Activated T-cell treated with anti-CD3 and anti-CD28 coated beads, Interleukin-2, amount 50 U/mL, for 24 hours (primary cell): ENCODE measurements around the gene ABHD12B.
"Not testable (repeated sequence)": the region's sequence is repeated elsewhere in the genome, so short reads cannot be mapped to it uniquely, and the experiment has no call there.

Experiments
- DNase-seq: peaks from one replicate; pipeline ENCODE4 v3.0.0-alpha.2; 2020
- H3K27ac Mint-ChIP-seq: 2 replicates; pipeline ENCODE4 v1.8.0; 2020; ENCODE audit warnings: mild to moderate bottlenecking, mixed read lengths
- H3K27me3 Mint-ChIP-seq: 2 replicates; pipeline ENCODE4 v1.8.0; 2020; ENCODE audit warnings: mixed read lengths
- H3K36me3 Mint-ChIP-seq: 2 replicates; pipeline ENCODE4 v1.8.0; 2020; ENCODE audit warnings: low read depth, mixed read lengths
- H3K4me1 Mint-ChIP-seq: 2 replicates; pipeline ENCODE4 v1.8.0; 2020; ENCODE audit warnings: low read depth, mixed read lengths
- H3K4me3 Mint-ChIP-seq: 2 replicates; pipeline ENCODE4 v1.8.0; 2020; ENCODE audit warnings: mild to moderate bottlenecking, moderate library complexity, mixed read lengths
- H3K9me3 Mint-ChIP-seq: 2 replicates; pipeline ENCODE4 v1.8.0; 2020; ENCODE audit warnings: mixed read lengths

The ABHD12B gene

DNA sequence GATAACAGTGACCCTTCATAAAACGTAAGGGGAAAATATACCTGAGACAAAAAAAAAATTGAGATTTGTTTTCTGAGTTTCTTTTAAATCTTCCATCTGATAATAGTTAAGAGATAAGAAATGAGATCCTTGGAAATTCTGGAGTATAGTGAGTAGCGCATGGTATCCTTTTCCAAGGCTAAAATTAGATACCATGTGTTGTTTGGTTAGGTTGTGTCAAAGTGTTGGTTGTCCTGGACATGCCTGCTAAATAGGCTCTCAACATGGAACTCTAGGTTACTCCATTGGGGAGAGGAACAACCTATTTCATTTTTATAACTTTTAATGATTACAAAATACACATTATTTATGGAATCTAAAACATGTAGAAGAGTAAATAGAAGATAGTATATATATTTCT is 57.7 kb downstream of the ABHD12B start:
- no peaks in the 10 kb centered on the region for H3K4me1 Mint-ChIP-seq
- no peak overlapping the region for H3K4me3 Mint-ChIP-seq
- H3K36me3 Mint-ChIP-seq: no peaks in the 10 kb centered on the region
- H3K27ac Mint-ChIP-seq: no peak overlapping the region
- H3K27me3 Mint-ChIP-seq: peaks cover 25% of the 10 kb centered on the region
- no peak for DNase-seq
- H3K9me3 Mint-ChIP-seq: no peaks in the 10 kb centered on the region

DNA sequence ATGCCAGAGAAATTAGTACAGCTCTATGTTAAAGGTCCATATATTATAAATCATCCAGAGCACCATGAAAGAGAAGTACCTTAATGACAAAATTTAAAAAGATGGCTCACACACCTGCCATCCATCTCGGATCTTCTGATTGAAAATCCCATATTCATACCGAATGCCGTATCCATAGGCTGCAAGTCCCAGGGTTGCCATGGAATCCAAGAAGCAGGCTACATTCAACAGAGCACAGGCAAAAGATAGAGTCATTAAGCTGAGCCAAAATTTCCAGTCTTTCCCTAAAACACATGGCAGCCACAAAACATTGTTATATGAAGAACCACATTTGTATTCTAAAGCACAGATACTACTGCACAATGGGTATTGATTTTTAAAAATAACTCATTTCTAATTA is 59.7 kb downstream of the ABHD12B start:
- no peak for DNase-seq
- H3K36me3 Mint-ChIP-seq: no peaks in the 10 kb centered on the region
- no peaks in the 10 kb centered on the region for H3K4me1 Mint-ChIP-seq
- peaks cover 29% of the 10 kb centered on the region for H3K27me3 Mint-ChIP-seq
- H3K27ac Mint-ChIP-seq: no peak overlapping the region
- no peaks in the 10 kb centered on the region for H3K9me3 Mint-ChIP-seq
- no peak overlapping the region for H3K4me3 Mint-ChIP-seq

DNA sequence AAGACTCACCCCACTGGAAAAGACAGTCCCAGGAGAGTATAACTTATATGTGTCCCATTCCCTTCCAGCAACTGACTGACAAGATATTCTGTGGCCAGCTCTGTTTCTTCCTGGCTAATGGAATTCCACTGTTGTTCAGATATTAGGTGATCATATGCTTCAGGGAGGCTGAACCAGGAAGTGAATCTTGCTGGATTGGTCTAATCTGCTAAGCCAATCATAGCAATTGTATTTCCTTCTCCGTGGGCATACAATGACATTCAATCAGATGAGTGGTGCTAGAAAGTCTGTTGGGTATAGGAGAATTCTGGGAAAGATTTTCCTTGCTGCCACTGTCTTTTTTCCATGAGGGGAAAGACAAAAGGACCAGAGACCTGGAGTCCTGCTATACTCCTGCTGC is 60.3 kb downstream of the ABHD12B start:
- Mint-ChIP-seq H3K9me3 (no peaks in the 10 kb centered on the region), H3K4me3 (no peak overlapping the region), H3K27me3 (peaks cover 29% of the 10 kb centered on the region), H3K4me1 (no peaks in the 10 kb centered on the region), H3K36me3 (no peaks in the 10 kb centered on the region), H3K27ac (no peak overlapping the region)
- DNase-seq: no peak

DNA sequence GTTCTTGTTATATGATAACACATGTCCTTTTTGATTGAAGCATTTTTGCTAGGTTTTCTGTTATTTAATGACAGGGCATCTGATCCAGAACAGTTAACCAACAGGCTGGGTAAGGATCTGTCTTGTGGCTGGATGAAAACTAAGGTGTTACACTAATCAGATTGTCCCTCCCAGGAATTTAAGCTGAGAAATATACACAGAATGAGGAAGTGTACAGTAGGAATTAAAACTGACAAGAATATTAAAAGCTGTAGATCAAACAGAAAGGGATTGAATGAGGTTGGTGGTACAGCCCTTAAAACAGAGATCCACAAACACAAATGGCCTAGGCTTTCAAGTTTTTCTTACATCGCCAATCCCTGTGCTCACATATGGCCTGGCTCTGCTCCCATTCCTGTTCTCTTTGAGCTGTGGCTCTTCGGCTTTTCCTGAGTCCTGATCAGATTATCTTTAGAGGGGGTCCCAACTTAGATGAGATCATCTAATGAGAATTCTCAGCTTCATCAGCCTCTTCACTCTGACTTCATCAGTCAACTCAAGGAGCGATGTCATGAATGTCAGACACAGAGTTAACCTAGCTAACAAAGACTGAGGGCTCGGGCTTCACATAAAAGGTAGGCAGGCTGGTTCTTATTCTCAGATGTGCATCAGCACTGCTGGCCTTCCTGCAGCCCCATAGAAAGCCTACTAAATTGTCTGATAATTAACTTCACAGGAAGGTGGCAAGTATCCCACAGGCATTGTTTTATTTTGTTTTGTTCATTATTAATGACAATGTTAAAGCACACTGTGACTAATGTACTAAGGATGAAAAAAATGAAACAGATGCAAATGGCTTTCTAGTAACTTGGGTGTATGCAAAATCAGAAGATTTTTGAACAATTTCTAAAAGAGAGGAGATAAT is 61.0 kb downstream of the ABHD12B start:
- no peak for DNase-seq
- Mint-ChIP-seq H3K4me3 (no peak overlapping the region), H3K36me3 (no peaks in the 10 kb centered on the region), H3K9me3 (no peaks in the 10 kb centered on the region), H3K27me3 (peaks cover 33% of the 10 kb centered on the region), H3K27ac (no peak overlapping the region), H3K4me1 (no peaks in the 10 kb centered on the region)

DNA sequence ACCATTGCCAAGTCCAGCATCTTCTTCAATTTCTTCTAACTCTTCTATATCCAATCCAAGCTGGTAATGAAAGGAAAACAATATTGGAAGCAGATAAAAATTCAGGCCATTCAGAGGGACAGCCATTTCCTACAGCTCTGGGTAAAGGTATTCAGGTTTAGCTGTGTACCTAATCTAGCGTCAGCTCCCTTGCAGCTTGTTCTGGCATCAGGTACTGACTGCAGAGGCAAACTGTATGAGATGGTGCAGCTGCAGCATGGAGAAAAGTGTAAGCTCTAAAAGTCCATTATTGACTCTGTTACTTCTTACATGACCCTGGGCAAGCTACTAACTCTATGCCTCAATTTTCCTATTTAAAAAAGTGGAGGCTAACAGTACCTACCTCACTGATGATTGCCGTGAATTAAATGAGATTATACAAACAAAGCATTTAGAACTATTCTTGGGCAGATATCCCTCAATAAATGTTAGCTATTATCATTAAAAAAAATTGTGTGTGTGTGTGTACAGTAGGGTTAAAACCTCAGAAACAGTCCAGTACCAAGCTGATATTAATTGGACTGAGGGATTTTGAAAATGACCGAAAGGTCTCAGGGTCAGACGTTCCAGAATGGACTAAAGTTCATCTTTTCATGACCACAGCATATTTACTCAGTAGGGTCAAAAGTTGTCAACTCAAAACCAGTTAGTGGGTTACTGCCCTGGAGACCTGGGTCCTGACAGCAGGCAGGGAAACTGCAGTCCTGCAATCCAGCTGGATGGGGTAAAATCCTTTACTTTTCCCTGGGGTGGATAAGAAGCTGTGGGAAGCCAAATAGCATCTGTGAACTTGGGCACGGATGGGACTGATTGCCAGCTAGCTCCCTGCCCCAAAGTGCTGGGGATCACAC is 63.5 kb downstream of the ABHD12B start:
- Mint-ChIP-seq H3K27ac (no peak overlapping the region), H3K36me3 (no peaks in the 10 kb centered on the region), H3K4me3 (no peak overlapping the region), H3K27me3 (peaks cover 28% of the 10 kb centered on the region), H3K9me3 (no peaks in the 10 kb centered on the region), H3K4me1 (no peaks in the 10 kb centered on the region)
- no peak for DNase-seq

DNA sequence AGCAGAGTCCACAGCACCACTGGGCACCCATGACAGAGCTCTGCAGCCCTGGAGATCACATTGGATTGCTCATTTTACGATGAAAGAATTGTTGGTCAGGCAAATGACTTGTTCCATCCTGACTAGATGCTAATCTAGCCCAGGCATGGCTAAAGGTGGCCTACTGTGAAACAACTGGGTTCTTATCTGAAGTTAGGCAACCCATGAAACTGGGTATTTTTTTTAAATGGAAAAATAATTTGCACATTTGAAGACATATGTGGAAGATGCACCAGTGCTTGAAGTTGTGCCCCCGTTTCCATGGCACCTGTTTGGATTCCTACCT is 64.1 kb downstream of the ABHD12B start:
- Mint-ChIP-seq H3K4me1 (no peaks in the 10 kb centered on the region), H3K9me3 (no peaks in the 10 kb centered on the region), H3K4me3 (no peak overlapping the region)

DNA sequence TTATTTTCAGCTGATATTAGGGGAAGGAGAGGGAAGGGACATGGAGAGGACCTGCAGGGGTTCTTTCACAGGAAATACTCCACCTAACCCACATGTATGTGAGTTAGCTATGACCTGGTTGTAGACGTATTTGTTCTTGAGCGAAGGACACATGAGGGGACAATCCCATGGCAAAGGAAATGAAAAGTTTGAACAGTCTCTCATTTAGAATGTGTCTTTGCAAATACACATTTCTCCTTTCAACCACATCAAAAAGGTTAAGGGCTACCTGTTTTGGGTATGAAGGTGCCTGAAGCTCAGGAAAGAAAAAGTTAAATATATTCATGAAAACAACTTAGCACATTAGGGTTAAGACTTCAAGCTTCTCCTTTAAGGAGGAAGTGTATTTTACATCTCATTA is 65.0 kb downstream of the ABHD12B start:
- no peak for DNase-seq
- no peaks in the 10 kb centered on the region for H3K36me3 Mint-ChIP-seq
- no peaks in the 10 kb centered on the region for H3K4me1 Mint-ChIP-seq
- H3K27me3 Mint-ChIP-seq: peaks cover 37% of the 10 kb centered on the region
- H3K4me3 Mint-ChIP-seq: no peak overlapping the region
- H3K27ac Mint-ChIP-seq: no peak overlapping the region
- no peaks in the 10 kb centered on the region for H3K9me3 Mint-ChIP-seq

More for the DNA sequence above, 64.1 kb downstream of the ABHD12B start:
- Mint-ChIP-seq H3K27ac (no peak overlapping the region), H3K36me3 (no peaks in the 10 kb centered on the region), H3K27me3 (peaks cover 31% of the 10 kb centered on the region)
- no peak for DNase-seq

DNA sequence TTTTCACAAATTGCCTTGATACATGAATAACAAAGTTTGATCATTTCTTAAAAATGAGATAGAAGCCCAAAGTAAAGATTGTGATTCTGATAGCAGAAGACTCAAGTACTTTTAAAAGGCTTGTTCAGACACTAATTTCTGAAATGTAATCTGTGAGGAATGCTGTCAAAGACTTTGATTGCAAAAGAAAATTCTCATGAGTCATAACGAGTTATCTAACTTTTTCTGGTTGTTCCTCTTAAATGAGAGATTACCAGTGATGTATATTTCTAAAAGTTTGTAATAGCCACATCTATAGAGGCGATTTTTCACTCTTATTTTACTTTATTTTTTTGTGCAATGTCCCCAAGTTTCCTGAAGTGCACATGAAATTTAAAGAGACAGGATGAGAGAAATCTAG is 65.5 kb downstream of the ABHD12B start:
- no peak for DNase-seq
- H3K27ac Mint-ChIP-seq: no peak overlapping the region
- H3K27me3 Mint-ChIP-seq: peaks cover 36% of the 10 kb centered on the region
- H3K4me1 Mint-ChIP-seq: no peaks in the 10 kb centered on the region
- no peak overlapping the region for H3K4me3 Mint-ChIP-seq
- no peaks in the 10 kb centered on the region for H3K36me3 Mint-ChIP-seq
- no peaks in the 10 kb centered on the region for H3K9me3 Mint-ChIP-seq

DNA sequence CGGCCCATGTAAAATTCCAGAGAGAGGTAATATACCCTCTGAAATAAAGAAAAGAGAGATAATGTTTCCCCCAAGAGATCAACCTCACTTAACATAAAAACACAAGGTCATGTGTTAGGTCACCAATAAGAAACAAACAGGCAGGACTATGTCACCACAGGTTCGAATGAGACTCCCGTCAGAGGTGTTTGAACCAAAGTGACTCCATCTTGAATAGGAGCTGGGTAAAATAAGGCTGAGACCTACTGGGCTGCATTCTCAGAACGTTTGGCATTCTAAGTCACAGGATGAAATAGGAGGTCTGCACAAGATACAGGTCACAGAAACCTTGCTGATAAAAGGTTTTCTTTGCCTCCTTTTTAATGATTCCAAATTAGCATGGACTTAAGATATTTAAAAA is 65.9 kb downstream of the ABHD12B start:
- H3K27ac Mint-ChIP-seq: no peak overlapping the region
- no peaks in the 10 kb centered on the region for H3K9me3 Mint-ChIP-seq
- no peaks in the 10 kb centered on the region for H3K36me3 Mint-ChIP-seq
- H3K4me3 Mint-ChIP-seq: no peak overlapping the region
- peaks cover 35% of the 10 kb centered on the region for H3K27me3 Mint-ChIP-seq
- DNase-seq: no peak
- H3K4me1 Mint-ChIP-seq: no peaks in the 10 kb centered on the region

DNA sequence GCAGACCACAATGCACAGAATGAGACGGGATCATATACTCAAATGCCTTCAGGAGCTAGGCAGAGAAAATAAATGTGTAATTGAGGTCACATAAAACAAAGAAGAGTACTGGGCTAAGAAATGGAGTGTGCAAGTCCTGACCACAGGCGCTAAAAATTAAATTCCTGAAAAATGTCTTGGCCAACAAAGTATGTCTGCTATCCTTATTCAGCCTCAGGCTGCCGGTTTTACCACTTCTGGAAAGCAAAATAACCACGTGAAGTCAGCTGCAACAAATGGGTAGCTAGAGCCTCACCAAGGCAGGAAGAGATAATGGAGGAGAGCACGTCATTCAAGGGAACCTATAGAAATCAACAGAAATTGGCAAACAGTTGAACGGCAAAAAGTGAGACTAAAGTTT is 69.3 kb downstream of the ABHD12B start:
- Mint-ChIP-seq H3K27ac (no peak overlapping the region), H3K4me1 (peaks cover 14% of the 10 kb centered on the region), H3K9me3 (no peaks in the 10 kb centered on the region), H3K27me3 (peaks cover 42% of the 10 kb centered on the region), H3K36me3 (no peaks in the 10 kb centered on the region), H3K4me3 (no peak overlapping the region)
- no peak for DNase-seq

DNA sequence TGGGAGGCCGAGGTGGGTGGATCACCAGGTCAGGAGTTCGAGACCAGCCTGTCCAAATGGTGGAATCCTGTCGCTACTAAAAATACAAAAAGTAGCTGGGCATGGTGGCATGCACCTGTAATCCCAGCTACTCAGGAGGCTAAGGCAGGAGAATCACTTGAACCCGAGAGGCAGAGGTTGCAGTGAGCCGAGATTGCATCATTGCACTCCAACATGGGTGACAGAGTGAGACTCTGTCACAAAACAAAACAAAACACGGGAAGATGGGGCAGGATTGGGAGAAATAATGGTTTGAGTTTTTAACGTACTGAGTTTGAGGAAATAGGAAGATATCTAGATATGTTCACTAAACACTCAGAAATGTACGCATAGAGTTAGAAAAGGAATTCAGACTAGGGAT is 69.8 kb downstream of the ABHD12B start:
- H3K9me3 Mint-ChIP-seq, DNase-seq, H3K27ac Mint-ChIP-seq, H3K36me3 Mint-ChIP-seq, H3K4me3 Mint-ChIP-seq: not testable (repeated sequence)
- Mint-ChIP-seq H3K27me3 (peaks cover 42% of the 10 kb centered on the region), H3K4me1 (peaks cover 14% of the 10 kb centered on the region)

DNA sequence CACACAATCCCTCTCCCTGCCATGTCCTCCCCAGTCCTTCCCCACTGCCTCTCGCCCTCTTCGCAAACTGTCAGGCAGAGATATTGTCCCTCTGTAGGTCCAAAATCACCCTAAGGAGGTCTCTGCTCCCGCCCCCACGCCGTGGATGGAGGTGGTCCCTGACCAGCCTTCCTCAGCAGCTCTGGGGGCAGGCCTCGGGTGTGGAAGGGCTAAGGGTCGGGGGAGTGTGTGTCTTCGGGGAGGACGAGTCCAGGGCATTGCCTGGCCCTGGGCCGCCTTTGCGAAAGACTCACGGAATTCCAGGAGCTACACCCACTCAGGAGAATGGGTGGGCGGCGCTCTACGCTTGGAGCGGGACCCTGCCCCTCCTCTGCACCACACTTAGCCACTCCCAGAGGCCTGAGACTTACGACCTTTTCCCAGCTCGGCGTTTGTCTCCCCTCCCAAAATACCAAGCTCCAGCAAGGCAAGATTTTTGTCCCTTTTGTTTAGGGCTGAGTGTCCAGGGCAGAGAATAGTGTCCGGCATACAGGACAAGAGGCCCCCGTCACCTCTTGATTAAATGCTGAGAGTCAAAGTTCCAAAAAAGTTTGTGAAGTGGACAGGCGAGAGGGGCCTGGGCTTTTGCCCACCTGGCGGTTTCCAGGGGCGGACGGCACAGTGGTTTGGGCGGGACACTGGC is 71.5 kb downstream of the ABHD12B start:
- H3K9me3 Mint-ChIP-seq: no peaks in the 10 kb centered on the region
- H3K36me3 Mint-ChIP-seq: no peaks in the 10 kb centered on the region
- peaks cover 14% of the 10 kb centered on the region for H3K4me1 Mint-ChIP-seq
- DNase-seq: no peak
- peak overlapping the region; percentile 69 for H3K4me3 Mint-ChIP-seq
- no peak overlapping the region for H3K27ac Mint-ChIP-seq
- H3K27me3 Mint-ChIP-seq: peaks cover 40% of the 10 kb centered on the region

DNA sequence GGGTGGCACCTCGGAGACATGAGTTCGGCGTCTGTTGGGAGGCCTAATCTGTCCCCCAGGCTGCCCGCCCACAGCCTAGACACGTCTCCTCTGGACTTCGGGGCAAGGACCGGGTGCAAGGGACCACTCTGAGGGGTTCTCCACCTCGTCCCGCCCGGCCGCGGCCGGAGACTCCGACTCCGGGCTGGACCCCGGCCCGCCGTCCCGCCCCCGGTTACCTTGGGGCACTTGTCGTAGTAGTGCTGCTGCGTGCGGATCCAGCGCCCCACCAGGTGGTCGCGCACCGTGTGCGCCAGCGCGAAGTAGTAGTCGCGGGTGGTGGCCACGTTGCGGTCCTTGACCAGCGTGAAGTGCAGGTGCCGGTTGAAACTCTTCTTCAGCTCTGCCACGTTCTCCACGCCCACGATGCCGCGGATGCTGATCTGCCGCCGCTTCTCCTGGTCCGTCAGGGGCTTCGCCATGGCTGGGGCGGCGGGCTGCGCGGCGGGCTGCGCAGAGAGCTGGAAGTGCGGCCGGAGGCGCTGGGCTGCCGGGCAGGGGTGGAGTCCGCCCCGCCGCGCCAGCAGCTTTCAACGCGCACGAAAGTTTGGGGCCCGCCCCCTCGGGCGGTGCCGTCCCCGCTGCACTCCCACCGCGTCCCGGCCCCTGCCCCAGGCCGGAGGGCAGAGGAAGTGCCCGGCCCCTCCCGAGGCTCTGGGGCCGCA is 72.2 kb downstream of the ABHD12B start, which contains the start of gene PYGL:
Gene PYGL, minus strand, starts transcription at position 541 of the 704 bp plus-strand sequence. Its CDS starts 80 bp downstream, at position 461.
- Mint-ChIP-seq H3K4me3 (peak within 1 kb of the TSS; percentile 80), H3K9me3 (no peaks in the 10 kb centered on the region), H3K4me1 (peaks cover 14% of the 10 kb centered on the region), H3K36me3 (no peaks in the 10 kb centered on the region), H3K27me3 (peaks cover 40% of the 10 kb centered on the region), H3K27ac (peak within 1 kb of the TSS; percentile 50)
- DNase-seq: peak; percentile 50
